B cell (primary cell): ENCODE results near the gene CD8B. TPM values are rescaled to one million over a fixed set of nuclear protein-coding genes. Genes with fewer than 3 reads are reported as not detected.

Experiments used
- ATAC-seq: fragments of 200-7000 bp; cut with Tn5 transposase; one replicate; pipeline ENCODE4 v1.10.0; 2021; ENCODE audit warnings: low read depth, mild to moderate bottlenecking, moderate number of reproducible peaks, moderate library complexity
- CTCF ChIA-PET: fragments of 350-600 bp; sonication (Branson Sonifier 250); formaldehyde crosslinking; loops from one replicate; lab custom pipeline; 2021; ENCODE audit warnings: antibody characterized with exemption, inconsistent platforms; lab: Charles Lee
- POLR2A ChIA-PET: fragments of 350-600 bp; sonication (Branson Sonifier 250); formaldehyde crosslinking; loops from one replicate; lab custom pipeline; 2021; ENCODE audit warnings: antibody characterized with exemption; lab: Charles Lee
- DNase-seq: peaks from one replicate; pipeline ENCODE4 v3.0.0; 2013
- H2AFZ ChIP-seq: 2 replicates; pipeline ENCODE4 v1.6.1; 2012; ENCODE audit warnings: mild to moderate bottlenecking, low read depth, low read length; ENCODE audit not compliant: insufficient read depth, poor library complexity, severe bottlenecking
- H3K27ac ChIP-seq, 2 donors: 1 replicate in 1 of 2; 2 replicates in 1 of 2; pipeline ENCODE4 v1.5.1; 2012 to 2013; ENCODE audit warnings: low read length in 2 of 2, mild to moderate bottlenecking in 2 of 2, moderate library complexity in 1 of 2
- H3K27me3 ChIP-seq, 4 experiments: fragments of 200-600 bp in 1 of 4; sonication (generic) in 1 of 4; replicated peaks in 1 of 4; 1 replicate in 2 of 4; 2 replicates in 2 of 4; pipeline versions ENCODE4 v1.6.1 to v1.7.0; 2013 to 2016; ENCODE audit warnings: low read length in 3 of 4, mild to moderate bottlenecking in 2 of 4, mixed read lengths in 1 of 4, moderate library complexity in 1 of 4; ENCODE audit not compliant: insufficient read depth in 4 of 4, control insufficient read depth in 3 of 4; ENCODE audit errors: control extremely low read depth in 1 of 4
- H3K36me3 ChIP-seq, 2 experiments: replicated peaks in 1 of 2; 1 replicate in 1 of 2; 2 replicates in 1 of 2; pipeline versions ENCODE4 v1.6.1 to v1.7.1; 2013; ENCODE audit warnings: low read length in 1 of 2; ENCODE audit not compliant: insufficient read depth in 2 of 2, control insufficient read depth in 1 of 2; ENCODE audit errors: control extremely low read depth in 1 of 2, extremely low read depth in 1 of 2
- H3K4me1 ChIP-seq, 2 donors: fragments of 200-600 bp in 1 of 2; sonication (generic) in 1 of 2; 1 replicate in 1 of 2; 2 replicates in 1 of 2; pipeline versions ENCODE4 v1.5.1 to v1.6.1; 2013 to 2017; ENCODE audit warnings: low read length in 2 of 2; ENCODE audit not compliant: control insufficient read depth in 2 of 2, insufficient read depth in 2 of 2
- H3K4me2 ChIP-seq: replicated peaks from 2 replicates; pipeline ENCODE3; 2012; ENCODE audit warnings: mild to moderate bottlenecking, low read depth, low read length; ENCODE audit not compliant: poor library complexity, severe bottlenecking
- H3K4me3 ChIP-seq, 5 experiments: fragments of 200-600 bp in 1 of 5; sonication (generic) in 1 of 5; 1 replicate in 3 of 5; 2 replicates in 2 of 5; pipeline versions ENCODE4 v1.5.1 to v1.7.0; 2011 to 2016; ENCODE audit warnings: low read length in 4 of 5, mild to moderate bottlenecking in 4 of 5, low read depth in 2 of 5, control low read depth in 1 of 5, moderate library complexity in 1 of 5; ENCODE audit not compliant: insufficient read depth in 1 of 5; ENCODE audit errors: control extremely low read depth in 1 of 5, extremely low read depth in 1 of 5
- H3K79me2 ChIP-seq: fragments of 200-600 bp; sonication (generic); one replicate; pipeline ENCODE4 v1.6.0; 2016; ENCODE audit warnings: low read length; ENCODE audit not compliant: control insufficient read depth, insufficient read depth
- H3K9ac ChIP-seq: fragments of 200-600 bp; sonication (generic); 2 replicates; pipeline ENCODE4 v1.6.1; 2017; ENCODE audit warnings: mild to moderate bottlenecking, low read length, moderate library complexity
- H3K9me3 ChIP-seq, 3 donors: one replicate each; pipeline versions ENCODE4 v1.6.1 to v1.7.1; 2013; ENCODE audit warnings: low read length in 2 of 3; ENCODE audit not compliant: control insufficient read depth in 2 of 3, insufficient read depth in 1 of 3; ENCODE audit errors: control extremely low read depth in 1 of 3
- H4K20me1 ChIP-seq: 2 replicates; pipeline ENCODE4 v1.6.0; 2012; ENCODE audit warnings: mild to moderate bottlenecking, low read length; ENCODE audit not compliant: insufficient read depth, control insufficient read depth, poor library complexity, severe bottlenecking
- H3K27ac Mint-ChIP-seq: one replicate; pipeline ENCODE4 v1.8.0; 2021; ENCODE audit warnings: mixed read lengths
- H3K27me3 Mint-ChIP-seq: one replicate; pipeline ENCODE4 v1.8.0; 2021; ENCODE audit warnings: mixed read lengths
- H3K4me1 Mint-ChIP-seq: one replicate; pipeline ENCODE4 v1.8.0; 2021; ENCODE audit warnings: mixed read lengths
- H3K4me3 Mint-ChIP-seq: one replicate; pipeline ENCODE4 v1.8.0; 2021; ENCODE audit warnings: mixed read lengths
- H3K9me3 Mint-ChIP-seq: one replicate; pipeline ENCODE4 v1.8.0; 2022; ENCODE audit warnings: mixed read lengths; ENCODE audit not compliant: insufficient read depth
- EZH2 ChIP-seq: IDR thresholded peaks from 2 replicates; pipeline ENCODE4 v1.6.1; 2012; ENCODE audit warnings: borderline replicate concordance, low read depth, mild to moderate bottlenecking, moderate library complexity, low read length; ENCODE audit not compliant: insufficient read depth, poor library complexity, severe bottlenecking
- WGBS: methylation state at CpG from one replicate; pipeline ENCODE4 v1.1.5; 2013; ENCODE audit warnings: missing lambda C conversion rate; ENCODE audit not compliant: insufficient coverage; 5-methylcytosine and 5-hydroxymethylcytosine counted together
- intact Hi-C: fragments of 100-400 bp; cut with micrococcal nuclease; formaldehyde crosslinking; loops from one replicate; pipeline ENCODE4 v1.10.0; 2022
- polyA plus RNA-seq: library from polyadenylated mRNA; depleted of rRNA; stranded (reverse); fragments of >200 nt; gene quantifications from 2 replicates; pipeline ENCODE4 v1.2.3, GENCODE V29; 2012
- total RNA-seq, 2 donors: library from RNA; stranded (reverse); fragments of 120-200 nt in 1 of 2; gene quantifications; 1 replicate in 1 of 2; 2 replicates in 1 of 2; pipeline versions ENCODE4 v1.2.3 to v1.2.4, GENCODE V29; 2013 to 2022
- TF ChIP-seq, protein P1 (sequence below): fragments of 200-600 bp; IDR thresholded peaks from one replicate; pipeline ENCODE4 v1.8.0; 2022; ENCODE audit warnings: antibody characterized with exemption, mild to moderate bottlenecking

The CD8B gene
- total and polyA plus RNA-seq, 2 donors (not counting 1 experiment from before 2014, with no cell fraction given) = 0.45 TPM; not detected in 1

DNA sequence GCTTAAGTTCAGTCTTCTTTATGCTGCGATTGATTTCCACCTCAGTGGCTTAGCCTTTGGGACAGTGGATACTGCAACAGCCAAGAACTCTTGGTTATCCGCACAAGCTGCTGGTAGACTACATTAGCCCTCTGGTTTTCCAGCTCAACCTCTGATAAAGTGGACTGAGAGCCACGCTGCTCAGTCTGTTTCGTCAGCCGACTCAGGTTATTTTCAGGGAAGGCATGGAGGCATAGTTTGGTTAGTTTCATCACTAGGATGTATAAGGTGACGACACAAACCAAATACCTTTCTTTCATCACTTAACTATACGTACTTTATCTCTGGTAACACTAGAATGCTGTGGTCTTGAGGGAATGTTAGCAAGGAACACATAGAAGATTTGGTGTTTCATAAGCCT, 85.2 kb downstream of the CD8B start:
- Histone ChIP-seq H3K79me2 (no peaks in the 10 kb centered on the region), H3K27me3 (no peaks in the 10 kb centered on the region), H4K20me1 (no peaks in the 10 kb centered on the region), H2AFZ (no peak overlapping the region), H3K4me2 (no peak overlapping the region), H3K27ac (no peak overlapping the region), H3K4me3 (no peak overlapping the region), H3K9ac (no peak overlapping the region), H3K36me3 (peaks cover 18 to 48% of the 10 kb centered on the region in 2 experiments), H3K4me1 (peaks cover 0 to 5% of the 10 kb centered on the region in 2 donors), H3K9me3 (no peaks in the 10 kb centered on the region)
- no peaks in the 10 kb centered on the region for H3K9me3 Mint-ChIP-seq
- no peak for ATAC-seq
- POLR2A ChIA-PET = no interaction called here
- intact Hi-C loops = no loop called here
- no peak overlapping the region for H3K27ac Mint-ChIP-seq
- H3K4me3 Mint-ChIP-seq = no peak overlapping the region
- WGBS = 96% methylated on average over 2 of the region's 7 CpGs
- CTCF ChIA-PET = no interaction called here
- H3K4me1 Mint-ChIP-seq = peaks cover 4% of the 10 kb centered on the region
- no peak for DNase-seq
- TF ChIP-seq EZH2 = no peak
- TF ChIP-seq, protein P1, sequence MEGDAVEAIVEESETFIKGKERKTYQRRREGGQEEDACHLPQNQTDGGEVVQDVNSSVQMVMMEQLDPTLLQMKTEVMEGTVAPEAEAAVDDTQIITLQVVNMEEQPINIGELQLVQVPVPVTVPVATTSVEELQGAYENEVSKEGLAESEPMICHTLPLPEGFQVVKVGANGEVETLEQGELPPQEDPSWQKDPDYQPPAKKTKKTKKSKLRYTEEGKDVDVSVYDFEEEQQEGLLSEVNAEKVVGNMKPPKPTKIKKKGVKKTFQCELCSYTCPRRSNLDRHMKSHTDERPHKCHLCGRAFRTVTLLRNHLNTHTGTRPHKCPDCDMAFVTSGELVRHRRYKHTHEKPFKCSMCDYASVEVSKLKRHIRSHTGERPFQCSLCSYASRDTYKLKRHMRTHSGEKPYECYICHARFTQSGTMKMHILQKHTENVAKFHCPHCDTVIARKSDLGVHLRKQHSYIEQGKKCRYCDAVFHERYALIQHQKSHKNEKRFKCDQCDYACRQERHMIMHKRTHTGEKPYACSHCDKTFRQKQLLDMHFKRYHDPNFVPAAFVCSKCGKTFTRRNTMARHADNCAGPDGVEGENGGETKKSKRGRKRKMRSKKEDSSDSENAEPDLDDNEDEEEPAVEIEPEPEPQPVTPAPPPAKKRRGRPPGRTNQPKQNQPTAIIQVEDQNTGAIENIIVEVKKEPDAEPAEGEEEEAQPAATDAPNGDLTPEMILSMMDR = no peak
- H3K27me3 Mint-ChIP-seq = no peaks in the 10 kb centered on the region

DNA sequence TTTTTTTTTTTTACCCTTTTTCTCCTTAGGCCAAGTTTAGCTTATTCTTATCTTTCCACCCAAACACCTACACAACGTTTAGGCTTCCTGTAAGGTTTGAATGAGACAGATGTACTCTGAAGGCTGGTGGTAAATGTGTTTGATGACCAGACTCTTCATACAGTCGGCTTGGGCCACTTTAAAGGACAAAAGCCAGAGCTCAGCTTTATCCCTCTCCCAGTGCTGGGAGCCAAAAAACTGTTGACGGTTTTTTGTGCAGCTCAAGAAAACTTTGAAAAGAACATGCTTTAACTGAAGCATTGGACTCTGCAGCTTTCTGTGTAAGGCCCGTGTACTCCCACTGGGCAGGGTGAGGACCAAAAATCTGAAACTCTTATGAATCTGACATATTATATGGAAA, 86.3 kb downstream of the CD8B start:
- CTCF ChIA-PET = interaction anchor here (0.6 kb wide), 1 partner anchor 10 kb away, joined by 3 read pairs; no protein-coding TSS in a partner anchor
- H3K4me3 Mint-ChIP-seq = no peak overlapping the region

More for the DNA sequence above, 86.3 kb downstream of the CD8B start:
- no peak overlapping the region for H3K27ac Mint-ChIP-seq
- WGBS = 90% methylated on average over 2 of the region's 4 CpGs
- no peak overlapping the region for H2AFZ ChIP-seq
- H3K9me3 ChIP-seq = no peaks in the 10 kb centered on the region
- H3K79me2 ChIP-seq = no peaks in the 10 kb centered on the region
- POLR2A ChIA-PET = no interaction called here
- TF ChIP-seq, protein P1 = no peak
- no peak for TF ChIP-seq EZH2
- H3K36me3 ChIP-seq = peaks cover 20 to 60% of the 10 kb centered on the region in 2 experiments
- H3K27me3 ChIP-seq = no peaks in the 10 kb centered on the region
- H3K9ac ChIP-seq = no peak overlapping the region
- intact Hi-C loops = no loop called here
- no peaks in the 10 kb centered on the region for H3K4me1 ChIP-seq
- no peaks in the 10 kb centered on the region for H3K9me3 Mint-ChIP-seq
- no peak overlapping the region for H3K27ac ChIP-seq
- no peaks in the 10 kb centered on the region for H4K20me1 ChIP-seq
- no peak overlapping the region for H3K4me3 ChIP-seq
- no peaks in the 10 kb centered on the region for H3K4me1 Mint-ChIP-seq
- H3K27me3 Mint-ChIP-seq = no peaks in the 10 kb centered on the region
- DNase-seq (no peak), ATAC-seq (no peak)
- no peak overlapping the region for H3K4me2 ChIP-seq
